VCaP (cell line): ENCODE results near the gene RAD51B.
"Not testable (repeated sequence)": the region's sequence is repeated elsewhere in the genome, so short reads cannot be mapped to it uniquely, and the experiment has no call there.

Source experiments
- H3K27ac ChIP-seq: fragments of 450-650 bp; 2 replicates; pipeline ENCODE4 v1.5.1; 2017
- CTCF ChIP-seq: fragments of 450-650 bp; conservative IDR thresholded peaks from 2 replicates; pipeline ENCODE4 v1.5.1; 2017; ENCODE audit warnings: mild to moderate bottlenecking, moderate library complexity

Gene RAD51B

GRCh38 chr14:68016255-68016914, 196.8 kb downstream of the RAD51B start:
- H3K27ac ChIP-seq, result no peak overlapping the region

GRCh38 chr14:68018598-68018997, 199.0 kb downstream of the RAD51B start:
- TF ChIP-seq CTCF, result no peak
- no peak overlapping the region for H3K27ac ChIP-seq

More at GRCh38 chr14:68016255-68016914, 196.8 kb downstream of the RAD51B start:
- no peak for TF ChIP-seq CTCF

GRCh38 chr14:68020493-68020892, 200.9 kb downstream of the RAD51B start:
- TF ChIP-seq CTCF, result no peak
- H3K27ac ChIP-seq, result no peak overlapping the region

- no peak overlapping the region for H3K27ac ChIP-seq
- TF ChIP-seq CTCF, result no peak
Observed at GRCh38 chr14:68020999-68021663, 201.6 kb downstream of the RAD51B start.

GRCh38 chr14:68027276-68027675, 207.7 kb downstream of the RAD51B start:
- TF ChIP-seq CTCF, result no peak
- H3K27ac ChIP-seq, result no peak overlapping the region

- no peak for TF ChIP-seq CTCF
- H3K27ac ChIP-seq, result no peak overlapping the region
Observed at GRCh38 chr14:68028075-68028474, 208.5 kb downstream of the RAD51B start.

- H3K27ac ChIP-seq, result not testable (repeated sequence)
Observed at GRCh38 chr14:68031011-68031410, 211.4 kb downstream of the RAD51B start.

- TF ChIP-seq CTCF, result no peak
- no peak overlapping the region for H3K27ac ChIP-seq
Observed at GRCh38 chr14:68032154-68032553, 212.6 kb downstream of the RAD51B start.
